Measurements from ENCODE around the gene CD80. TPM values are rescaled to one million over a fixed set of nuclear protein-coding genes. Genes with fewer than 3 reads are reported as not detected.
"Not testable (repeated sequence)": the region's sequence is repeated elsewhere in the genome, so short reads cannot be mapped to it uniquely, and the experiment has no call there.

Gene CD80
- total RNA-seq, 1 donor from 2014 or later: not detected

- DNase-seq (ENCODE audit: low read depth in 2 of 2): no peak
Observed at GRCh38 chr3:119585208-119585607, 25.8 kb upstream of the CD80 start.

- DNase-seq (ENCODE audit: low read depth in 2 of 2): no peak
Observed at GRCh38 chr3:119582178-119582577, 22.8 kb upstream of the CD80 start.

GRCh38 chr3:119580067-119580760 is 20.8 kb upstream of the CD80 start:
- peak in 1 of 2 donors; percentile 14 for DNase-seq (ENCODE audit: low read depth in 2 of 2)

DNA sequence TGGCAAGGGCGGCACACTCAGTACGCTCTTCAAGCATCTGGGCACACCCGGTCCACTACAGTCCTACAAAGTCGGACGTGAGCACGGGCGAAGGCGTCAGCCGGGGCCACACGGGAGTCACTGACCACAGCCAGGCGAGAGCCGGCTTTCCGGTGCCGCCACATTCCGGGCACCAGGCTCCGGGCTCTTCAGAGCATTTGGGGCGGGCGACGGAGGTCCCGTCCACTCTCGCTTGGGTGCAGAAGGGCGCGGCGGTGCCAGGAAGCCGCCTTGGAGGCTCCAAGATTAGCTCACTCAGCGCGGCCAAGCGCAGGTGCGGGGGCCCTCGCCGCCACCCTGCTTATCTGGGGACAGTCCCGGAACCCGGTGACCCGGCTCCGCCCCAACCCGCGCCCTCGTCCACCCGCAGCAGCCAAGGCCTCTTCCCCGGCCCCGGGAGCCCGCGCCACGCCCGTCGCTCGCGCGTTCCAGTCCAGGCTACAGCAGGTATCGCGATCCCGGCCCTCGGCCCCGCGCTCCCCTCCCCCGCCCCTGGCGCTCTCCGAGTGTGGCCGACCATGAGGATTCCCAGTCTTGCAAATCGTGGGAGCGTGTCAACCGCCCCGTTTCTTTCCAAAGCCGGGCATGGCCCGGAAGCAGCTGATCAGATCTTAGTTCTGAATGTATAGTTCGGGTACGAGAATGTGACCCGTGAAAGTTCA is 20.1 kb upstream of the CD80 start, which contains the start of gene ADPRH:
Gene ADPRH, plus strand, starts transcription at position 127 of the 701 bp plus-strand sequence. CDS start 2,678 bp downstream, outside the sequence.
- DNase-seq (ENCODE audit: low read depth in 2 of 2): peak; percentile 44 to 74

DNA sequence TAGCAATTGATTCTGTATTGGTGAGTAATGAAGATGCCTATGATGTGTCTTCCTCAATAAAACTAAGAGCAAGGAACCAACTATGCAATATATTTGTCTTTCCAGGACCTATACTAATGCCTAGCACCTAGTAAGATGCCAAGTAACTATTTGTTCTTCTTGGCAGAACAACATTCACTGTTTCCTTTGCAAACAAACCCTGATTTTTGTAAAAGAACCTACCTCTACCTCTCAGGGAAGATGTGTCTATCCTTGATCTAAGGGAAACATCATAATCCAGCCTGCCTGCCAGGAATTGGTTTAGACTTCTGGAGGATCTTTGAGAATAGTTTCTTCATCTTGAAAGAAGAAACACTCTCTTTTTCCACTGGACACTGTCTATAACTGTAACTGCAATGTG is 16.1 kb upstream of the CD80 start:
- DNase-seq (ENCODE audit: low read depth in 2 of 2): no peak

- peak; percentile 81 to 89 for DNase-seq (ENCODE audit: low read depth in 2 of 2)
Observed at GRCh38 chr3:119571688-119572087, 12.3 kb upstream of the CD80 start.

- no peak for DNase-seq (ENCODE audit: low read depth in 2 of 2)
Observed at GRCh38 chr3:119571230-119571629, 11.8 kb upstream of the CD80 start.

GRCh38 chr3:119570229-119570628 is 10.8 kb upstream of the CD80 start:
- DNase-seq (ENCODE audit: low read depth in 2 of 2): no peak

DNA sequence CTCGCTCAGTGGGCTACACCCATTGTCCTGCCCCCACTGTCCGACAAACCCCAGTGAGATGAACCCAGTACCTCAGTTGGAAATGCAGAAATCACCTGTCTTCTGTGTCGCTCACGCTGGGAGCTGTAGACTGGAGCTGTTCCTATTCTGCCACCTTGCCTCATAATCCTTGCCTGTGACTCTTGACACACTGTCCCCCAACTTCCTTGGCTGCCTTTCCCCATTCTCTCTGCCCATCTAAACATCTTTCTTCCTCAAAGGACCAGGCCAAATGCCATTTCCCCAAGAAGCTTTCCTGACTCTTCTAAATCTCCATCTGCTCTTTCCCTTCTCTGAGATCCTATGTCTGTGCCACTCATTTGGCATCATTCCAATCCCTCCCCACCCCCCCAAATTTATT is 9.7 kb upstream of the CD80 start:
- no peak for DNase-seq (ENCODE audit: low read depth in 2 of 2)

DNA sequence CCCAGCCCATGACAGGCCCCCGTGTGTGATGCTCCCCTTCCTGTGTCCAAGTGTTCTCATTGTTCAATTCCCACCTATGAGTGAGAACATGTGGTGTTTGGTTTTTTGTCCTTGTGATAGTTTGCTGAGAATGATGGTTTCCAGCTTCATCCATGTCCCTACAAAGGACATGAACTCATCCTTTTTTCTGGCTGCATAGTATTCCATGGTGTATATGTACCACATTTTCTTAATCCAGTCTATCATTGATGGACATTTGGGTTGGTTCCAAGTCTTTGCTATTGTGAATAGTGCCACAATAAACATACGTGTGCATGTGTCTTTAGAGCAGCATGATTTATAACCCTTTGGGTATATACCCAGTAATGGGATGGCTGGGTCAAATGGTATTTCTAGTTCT is 3.9 kb upstream of the CD80 start:
- DNase-seq (ENCODE audit: low read depth in 2 of 2): not testable (repeated sequence)

DNA sequence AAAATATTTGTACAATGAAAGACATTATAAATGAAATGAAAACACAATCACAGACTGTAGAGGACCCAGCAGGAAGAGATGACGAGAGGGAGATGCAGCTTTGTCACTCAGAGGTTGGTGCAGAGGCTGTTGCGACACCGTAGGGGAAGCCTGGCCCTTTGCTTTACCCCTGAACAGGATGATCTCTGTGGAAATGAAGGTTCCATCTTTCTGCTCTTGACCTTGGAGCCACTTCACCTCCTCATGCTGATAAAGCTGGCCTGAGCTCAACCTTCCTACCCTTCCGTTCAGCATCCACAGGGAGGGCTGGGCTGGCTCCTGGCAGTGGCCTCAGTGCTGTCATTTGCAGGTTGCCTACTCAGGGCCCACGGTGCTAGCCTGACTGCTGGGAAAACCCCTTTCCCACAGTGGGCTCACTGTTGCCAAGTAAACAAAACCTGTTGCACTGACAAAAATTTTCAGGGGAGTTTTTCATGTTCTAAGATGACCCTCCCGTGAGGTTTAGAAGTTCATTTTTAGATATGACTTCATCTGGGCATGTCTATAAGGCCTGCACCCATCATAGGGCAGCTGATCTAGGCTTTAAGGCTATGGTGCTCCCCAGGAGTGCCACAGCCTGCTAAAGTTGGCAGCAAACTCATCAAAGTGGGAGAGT is 3.0 kb upstream of the CD80 start:
- DNase-seq (ENCODE audit: low read depth in 2 of 2): peak; percentile 41 to 75

GRCh38 chr3:119560160-119560559 is 746 bp upstream of the CD80 start:
- DNase-seq (ENCODE audit: low read depth in 2 of 2): no peak

- no peak for DNase-seq (ENCODE audit: low read depth in 2 of 2)
Observed at GRCh38 chr3:119558626-119559317, 642 bp downstream of the CD80 start.

DNA sequence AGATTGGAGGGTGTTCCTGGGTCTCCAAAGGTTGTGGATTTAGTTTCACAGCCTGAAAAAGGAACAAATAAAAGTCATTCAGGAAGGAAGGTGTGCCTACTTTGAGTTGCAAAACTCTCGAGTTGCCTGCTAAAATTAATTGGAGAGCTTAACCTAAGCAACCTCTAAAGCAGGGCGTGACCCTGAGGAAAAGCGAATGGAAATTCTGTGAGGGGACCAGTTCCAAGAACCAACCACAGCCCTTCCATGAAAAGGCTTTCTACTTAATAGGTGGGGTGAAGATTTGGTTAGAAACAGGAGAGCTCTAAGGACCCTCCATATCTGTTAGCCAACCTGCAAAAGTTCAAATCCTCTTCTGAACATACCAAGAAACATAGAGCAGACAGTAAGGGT is 1.5 kb downstream of the CD80 start:
- DNase-seq (ENCODE audit: low read depth in 2 of 2): no peak

- no peak for DNase-seq (ENCODE audit: low read depth in 2 of 2)
Observed at GRCh38 chr3:119557192-119557876, 2.1 kb downstream of the CD80 start.

- DNase-seq (ENCODE audit: low read depth in 2 of 2): no peak
Observed at GRCh38 chr3:119555929-119556328, 3.5 kb downstream of the CD80 start.

- DNase-seq (ENCODE audit: low read depth in 2 of 2): peak in 1 of 2 donors; percentile 6
Observed at GRCh38 chr3:119555309-119555735, 4.1 kb downstream of the CD80 start.

- DNase-seq (ENCODE audit: low read depth in 2 of 2): no peak
Observed at GRCh38 chr3:119553823-119554415, 5.5 kb downstream of the CD80 start.

GRCh38 chr3:119552928-119553327 is 6.5 kb downstream of the CD80 start:
- DNase-seq (ENCODE audit: low read depth in 2 of 2): not testable (repeated sequence)

DNA sequence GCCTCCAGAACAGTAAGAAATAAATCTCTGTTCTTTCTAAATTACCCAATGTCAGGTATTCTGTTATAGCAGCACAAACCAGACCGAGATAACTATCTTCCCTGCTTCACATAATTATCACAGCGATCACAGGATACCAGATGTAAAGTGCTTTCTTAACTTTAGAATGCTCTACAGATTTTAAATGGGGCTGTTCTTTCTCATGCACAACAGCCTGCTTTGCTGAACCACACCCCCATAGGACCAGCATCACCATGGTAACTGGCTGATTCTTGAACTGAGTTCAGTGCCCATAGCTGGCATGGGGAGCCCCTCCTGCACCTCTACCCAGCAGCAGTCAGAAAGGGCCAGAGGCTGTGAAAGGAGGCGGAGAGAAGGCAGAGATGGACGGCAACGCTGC is 7.8 kb downstream of the CD80 start:
- no peak for DNase-seq (ENCODE audit: low read depth in 2 of 2)

All from dermis microvascular lymphatic vessel endothelial cell (primary cell).